Tibial nerve (tissue), 4 donors: ENCODE data around the gene DDAH2.

Experiments
- EP300 ChIP-seq, 2 donors: sonication (generic); formaldehyde crosslinking; IDR thresholded peaks; one replicate each; pipeline ENCODE4 v1.6.1; 2017; ENCODE audit warnings: antibody characterized with exemption in 2 of 2, mild to moderate bottlenecking in 1 of 2
- POLR2A ChIP-seq, 2 donors: fragments of 450-650 bp; IDR thresholded peaks; one replicate each; pipeline ENCODE4 v1.6.1; 2017; ENCODE audit warnings: antibody characterized with exemption in 2 of 2, mild to moderate bottlenecking in 2 of 2, moderate library complexity in 2 of 2
- TF ChIP-seq, protein P1 (sequence below), 5 experiments: fragments of 200-600 bp in 3 of 5; fragments of 450-650 bp in 2 of 5; sonication (generic) in 3 of 5; IDR thresholded peaks; one replicate each; pipeline ENCODE4 v1.5.1; 2016 to 2019; ENCODE audit warnings: antibody characterized with exemption in 5 of 5, mild to moderate bottlenecking in 3 of 5, moderate library complexity in 2 of 5

DNA sequence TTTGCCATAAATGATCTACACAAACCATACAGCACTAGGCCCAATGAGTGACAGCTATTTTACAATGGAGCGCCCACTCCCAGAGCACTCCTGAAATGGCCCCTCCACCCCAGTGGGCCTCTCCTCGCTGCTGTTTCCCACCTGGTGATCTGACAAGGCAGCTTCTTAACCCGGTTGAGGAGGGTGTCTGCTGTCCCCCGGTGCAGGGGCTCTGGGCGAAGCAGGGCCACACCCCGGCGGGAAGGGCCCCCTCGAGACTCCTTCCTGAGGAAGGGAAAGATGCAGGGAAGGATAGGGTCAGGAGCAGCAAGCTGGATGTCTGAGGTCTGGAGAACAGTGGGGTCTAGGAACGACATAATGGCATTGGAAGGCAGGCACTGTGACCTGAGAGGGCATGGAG is 36.2 kb downstream of the DDAH2 start:
- no peak for TF ChIP-seq EP300 (IDR thresholded peaks at IDR 0.05)
- TF ChIP-seq POLR2A (IDR thresholded peaks at IDR 0.05): no peak
- TF ChIP-seq, protein P1, sequence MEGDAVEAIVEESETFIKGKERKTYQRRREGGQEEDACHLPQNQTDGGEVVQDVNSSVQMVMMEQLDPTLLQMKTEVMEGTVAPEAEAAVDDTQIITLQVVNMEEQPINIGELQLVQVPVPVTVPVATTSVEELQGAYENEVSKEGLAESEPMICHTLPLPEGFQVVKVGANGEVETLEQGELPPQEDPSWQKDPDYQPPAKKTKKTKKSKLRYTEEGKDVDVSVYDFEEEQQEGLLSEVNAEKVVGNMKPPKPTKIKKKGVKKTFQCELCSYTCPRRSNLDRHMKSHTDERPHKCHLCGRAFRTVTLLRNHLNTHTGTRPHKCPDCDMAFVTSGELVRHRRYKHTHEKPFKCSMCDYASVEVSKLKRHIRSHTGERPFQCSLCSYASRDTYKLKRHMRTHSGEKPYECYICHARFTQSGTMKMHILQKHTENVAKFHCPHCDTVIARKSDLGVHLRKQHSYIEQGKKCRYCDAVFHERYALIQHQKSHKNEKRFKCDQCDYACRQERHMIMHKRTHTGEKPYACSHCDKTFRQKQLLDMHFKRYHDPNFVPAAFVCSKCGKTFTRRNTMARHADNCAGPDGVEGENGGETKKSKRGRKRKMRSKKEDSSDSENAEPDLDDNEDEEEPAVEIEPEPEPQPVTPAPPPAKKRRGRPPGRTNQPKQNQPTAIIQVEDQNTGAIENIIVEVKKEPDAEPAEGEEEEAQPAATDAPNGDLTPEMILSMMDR (IDR thresholded peaks at IDR 0.05): no peak
